HEK293T (cell line): ENCODE measurements around the gene SLC10A7.

Experiments used
- CTCF ChIA-PET: fragments of 350-600 bp; formaldehyde crosslinking; extraction: SDS; loops from one replicate; lab custom pipeline; 2021; ENCODE audit warnings: antibody characterized with exemption, inconsistent platforms; lab: Yijun Ruan, JAX
- POLR2A ChIA-PET: fragments of 350-600 bp; formaldehyde crosslinking; extraction: SDS; loops from one replicate; lab custom pipeline; 2020; ENCODE audit warnings: antibody characterized with exemption, inconsistent platforms; lab: Yijun Ruan, JAX
- DNase-seq: peaks from one replicate; pipeline ENCODE4 v3.0.0; 2012; ENCODE audit warnings: mixed read lengths; ENCODE audit errors: extremely low spot score
- ARNT ChIP-seq: fragments of 450-650 bp; IDR thresholded peaks from 2 replicates; pipeline ENCODE4 v1.6.1; 2017; ENCODE audit warnings: mild to moderate bottlenecking
- BHLHE40 ChIP-seq: fragments of 450-650 bp; IDR thresholded peaks from 2 replicates; pipeline ENCODE4 v1.6.1; 2016; ENCODE audit warnings: mild to moderate bottlenecking, moderate library complexity, borderline replicate concordance
- CTBP1 ChIP-seq: fragments of 450-650 bp; IDR thresholded peaks from 2 replicates; pipeline ENCODE4 v1.6.1; 2016; ENCODE audit warnings: borderline replicate concordance
- ELF4 ChIP-seq: fragments of 450-650 bp; IDR thresholded peaks from 2 replicates; pipeline ENCODE4 v1.6.1; 2017; ENCODE audit warnings: antibody characterized with exemption
- FOXA1 ChIP-seq: fragments of 450-650 bp; IDR thresholded peaks from 2 replicates; pipeline ENCODE4 v1.6.1; 2016; ENCODE audit warnings: mild to moderate bottlenecking
- FOXK2 ChIP-seq: fragments of 450-650 bp; IDR thresholded peaks from 2 replicates; pipeline ENCODE4 v1.6.1; 2016; ENCODE audit warnings: mild to moderate bottlenecking
- FOXM1 ChIP-seq: fragments of 450-650 bp; IDR thresholded peaks from 2 replicates; pipeline ENCODE4 v1.6.1; 2017; ENCODE audit warnings: mild to moderate bottlenecking, borderline replicate concordance
- HDGF ChIP-seq: fragments of 450-650 bp; IDR thresholded peaks from 2 replicates; pipeline ENCODE4 v1.6.1; 2017; ENCODE audit warnings: antibody characterized with exemption, borderline replicate concordance
- L3MBTL2 ChIP-seq: fragments of 450-650 bp; conservative IDR thresholded peaks from 2 replicates; pipeline ENCODE4 v1.6.1; 2016; ENCODE audit warnings: mild to moderate bottlenecking
- LEF1 ChIP-seq: fragments of 450-650 bp; IDR thresholded peaks from 2 replicates; pipeline ENCODE4 v1.6.1; 2017; ENCODE audit warnings: mild to moderate bottlenecking, borderline replicate concordance
- NFRKB ChIP-seq: fragments of 450-650 bp; IDR thresholded peaks from 2 replicates; pipeline ENCODE4 v1.6.1; 2016; ENCODE audit warnings: mild to moderate bottlenecking, moderate library complexity
- SP1 ChIP-seq: fragments of 450-650 bp; IDR thresholded peaks from 2 replicates; pipeline ENCODE4 v1.6.1; 2017
- SUZ12 ChIP-seq: fragments of 450-650 bp; IDR thresholded peaks from 2 replicates; pipeline ENCODE4 v1.6.1; 2016; ENCODE audit warnings: mild to moderate bottlenecking
- TARDBP ChIP-seq: fragments of 450-650 bp; IDR thresholded peaks from 2 replicates; pipeline ENCODE4 v1.6.1; 2016
- ZNF384 ChIP-seq: fragments of 450-650 bp; IDR thresholded peaks from 2 replicates; pipeline ENCODE4 v1.6.1; 2016
- TF ChIP-seq, protein P1 (sequence below): fragments of 450-650 bp; IDR thresholded peaks from 2 replicates; pipeline ENCODE4 v1.6.1; 2016

The SLC10A7 gene

DNA sequence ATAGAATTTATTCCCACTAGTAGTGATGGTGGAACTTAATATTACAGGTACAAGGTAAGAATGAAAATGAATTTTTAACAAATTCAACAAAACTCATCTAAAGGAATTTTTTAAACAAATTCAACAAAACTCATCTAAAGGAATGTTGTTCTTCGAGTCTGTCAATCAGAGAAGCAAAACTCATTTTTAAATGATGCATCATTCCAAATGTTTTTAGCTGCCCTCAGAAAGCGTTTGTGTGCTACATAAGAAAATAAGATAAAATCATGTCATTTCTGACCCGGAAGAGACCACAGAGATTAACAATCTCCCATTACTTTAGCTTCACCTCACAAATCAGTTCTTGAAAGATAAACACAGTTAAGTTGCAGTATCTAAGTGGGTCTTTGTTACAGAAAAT, 178.0 kb downstream of the SLC10A7 start:
- no peak for TF ChIP-seq FOXA1
- no peak for TF ChIP-seq ELF4
- TF ChIP-seq HDGF: no peak
- TF ChIP-seq SUZ12: no peak
- no peak for TF ChIP-seq BHLHE40
- TF ChIP-seq, protein P1, sequence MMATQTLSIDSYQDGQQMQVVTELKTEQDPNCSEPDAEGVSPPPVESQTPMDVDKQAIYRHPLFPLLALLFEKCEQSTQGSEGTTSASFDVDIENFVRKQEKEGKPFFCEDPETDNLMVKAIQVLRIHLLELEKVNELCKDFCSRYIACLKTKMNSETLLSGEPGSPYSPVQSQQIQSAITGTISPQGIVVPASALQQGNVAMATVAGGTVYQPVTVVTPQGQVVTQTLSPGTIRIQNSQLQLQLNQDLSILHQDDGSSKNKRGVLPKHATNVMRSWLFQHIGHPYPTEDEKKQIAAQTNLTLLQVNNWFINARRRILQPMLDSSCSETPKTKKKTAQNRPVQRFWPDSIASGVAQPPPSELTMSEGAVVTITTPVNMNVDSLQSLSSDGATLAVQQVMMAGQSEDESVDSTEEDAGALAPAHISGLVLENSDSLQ: no peak
- no peak for TF ChIP-seq SP1
- ChIA-PET CTCF (no interaction called here), POLR2A (no interaction called here)
- DNase-seq: no peak

DNA sequence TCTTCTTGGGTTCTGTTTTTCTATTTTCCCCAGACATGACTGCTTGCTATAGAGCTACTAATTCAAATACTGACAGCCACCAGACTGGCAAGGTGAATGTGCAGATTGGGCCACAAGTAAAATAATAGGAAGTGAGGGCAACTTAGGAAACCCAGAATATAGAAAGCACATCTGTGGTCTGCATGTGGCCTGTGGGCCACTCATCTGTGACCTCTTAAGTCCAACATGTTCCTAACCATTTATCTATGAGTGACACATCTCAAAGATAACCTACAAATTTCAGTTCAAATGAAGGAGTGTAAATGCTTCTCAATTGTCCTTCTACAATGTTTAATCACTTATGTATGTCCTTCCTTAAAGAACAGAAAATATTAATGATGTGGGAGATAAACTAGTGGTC, 178.5 kb downstream of the SLC10A7 start:
- CTCF ChIA-PET: no interaction called here

DNA sequence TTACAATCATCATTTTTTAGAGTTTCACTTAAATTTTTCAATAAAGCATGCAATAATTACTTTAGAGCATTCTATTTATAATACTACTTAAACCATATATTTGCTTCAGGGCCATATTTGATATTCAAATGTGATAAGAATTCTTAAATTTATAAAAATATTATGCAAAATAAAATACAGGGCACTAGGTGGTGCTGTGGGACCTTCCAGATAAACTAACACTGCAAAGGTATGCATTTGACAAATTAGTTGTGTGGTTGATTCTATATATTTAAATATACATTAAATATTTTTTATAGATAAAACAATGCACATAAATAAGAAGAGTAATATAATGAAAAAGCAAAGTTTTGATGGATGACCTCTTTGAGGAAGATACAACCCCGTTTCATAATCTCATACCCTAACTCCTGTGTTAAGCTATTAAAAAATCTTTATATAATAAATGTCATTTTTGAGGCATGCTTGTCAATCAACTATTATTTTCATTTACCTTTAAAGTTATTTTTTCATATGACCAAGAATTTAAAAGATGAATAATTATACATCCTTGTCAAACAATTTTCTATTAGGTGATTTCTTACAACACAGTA, 179.0 kb downstream of the SLC10A7 start:
- POLR2A ChIA-PET: no interaction called here
- TF ChIP-seq BHLHE40 (no peak), LEF1 (no peak), HDGF (no peak), FOXA1 (no peak)
- CTCF ChIA-PET: no interaction called here
- DNase-seq: no peak

More for the DNA sequence above, 178.5 kb downstream of the SLC10A7 start:
- POLR2A ChIA-PET: no interaction called here
- no peak for DNase-seq
- no peak for TF ChIP-seq L3MBTL2
- no peak for TF ChIP-seq ZNF384
- no peak for TF ChIP-seq FOXA1
- no peak for TF ChIP-seq CTBP1
- no peak for TF ChIP-seq NFRKB
- TF ChIP-seq HDGF: no peak

DNA sequence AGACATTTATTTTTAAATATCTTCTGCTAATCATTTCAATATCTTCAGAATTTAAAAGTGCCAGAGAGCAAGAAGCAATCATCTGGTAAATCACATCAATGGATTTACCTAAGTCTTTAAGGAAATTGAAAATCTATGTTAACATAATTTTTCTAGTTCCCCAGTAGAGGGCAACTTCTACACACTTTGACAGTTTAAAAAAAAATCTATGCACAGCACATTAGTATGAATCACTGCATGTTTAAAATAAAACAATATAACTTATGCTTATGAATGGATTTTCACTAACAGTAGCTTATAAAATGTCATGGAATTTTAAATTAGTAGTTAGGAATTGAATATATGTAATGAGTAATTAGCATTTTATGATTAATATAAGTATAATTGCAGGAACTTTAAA, 180.9 kb downstream of the SLC10A7 start:
- DNase-seq: no peak
- POLR2A ChIA-PET: no interaction called here
- CTCF ChIA-PET: interaction anchor here (0.6 to 1.2 kb wide), 2 partner anchors 180 to 559 kb away, joined by 4 read pairs; no protein-coding TSS in a partner anchor
- peak; percentile 58; the same call in 1 of the 2 replicates for TF ChIP-seq ZNF384
- TF ChIP-seq NFRKB: no peak
- TF ChIP-seq FOXA1: no peak
- no peak for TF ChIP-seq ELF4

DNA sequence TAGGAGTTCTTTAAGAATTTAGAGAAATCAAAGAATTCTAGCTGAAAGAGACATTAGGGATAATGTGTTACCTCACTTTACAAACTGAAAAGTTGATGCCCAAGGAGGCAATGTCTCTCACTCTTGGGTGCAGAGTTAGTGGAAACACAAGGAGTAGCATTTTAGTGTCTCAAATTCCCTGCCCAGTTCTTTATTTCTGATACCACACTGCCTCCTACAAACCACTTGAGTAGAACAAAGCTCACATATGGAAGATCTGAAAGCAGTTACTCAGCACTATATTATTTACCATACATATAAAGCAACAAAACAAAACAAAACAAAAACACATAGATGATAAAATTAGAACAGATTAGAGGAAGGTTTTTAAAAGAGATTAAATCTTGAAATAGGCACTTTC, 183.2 kb downstream of the SLC10A7 start:
- DNase-seq: no peak
- TF ChIP-seq FOXK2: no peak
- TF ChIP-seq SUZ12: no peak
- TF ChIP-seq ZNF384: no peak
- no peak for TF ChIP-seq ARNT
- TF ChIP-seq, protein P1: no peak
- no peak for TF ChIP-seq FOXM1
- no peak for TF ChIP-seq HDGF
- no peak for TF ChIP-seq FOXA1
- no peak for TF ChIP-seq L3MBTL2
- ChIA-PET CTCF (interaction anchor here (0.6 to 1.0 kb wide), 2 partner anchors 435 to 731 kb away, joined by 3 to 7 read pairs; no protein-coding TSS in a partner anchor), POLR2A (no interaction called here)

DNA sequence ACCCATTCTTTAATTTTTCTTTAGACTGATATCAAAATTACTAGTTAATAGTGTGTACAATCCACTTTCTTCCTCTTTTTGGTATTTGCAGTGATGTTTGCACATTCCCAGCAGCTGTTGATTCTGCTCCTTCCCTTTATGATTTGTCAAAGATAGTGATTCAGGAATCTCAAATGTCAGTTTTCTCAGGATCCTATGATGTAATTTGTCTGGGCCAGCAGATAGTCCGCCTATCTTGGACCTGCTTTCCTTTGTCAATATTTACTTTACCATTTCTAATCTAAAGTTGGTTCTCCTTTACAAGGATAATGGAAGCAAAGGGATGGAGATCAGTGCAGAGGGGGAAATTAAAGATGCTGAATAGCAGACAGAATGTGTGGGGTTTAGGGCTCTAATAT, 185.3 kb downstream of the SLC10A7 start:
- CTCF ChIA-PET: no interaction called here

More for the DNA sequence above, 185.3 kb downstream of the SLC10A7 start:
- DNase-seq: no peak
- POLR2A ChIA-PET: interaction anchor here (1.1 kb wide), 1 partner anchor 186 kb away, joined by 3 read pairs; no protein-coding TSS in a partner anchor
- TF ChIP-seq CTBP1 (no peak), BHLHE40 (no peak), L3MBTL2 (no peak), HDGF (no peak), FOXA1 (no peak), LEF1 (no peak), ARNT (no peak), ELF4 (no peak), FOXK2 (no peak), SP1 (no peak), TARDBP (no peak), SUZ12 (no peak), NFRKB (no peak), ZNF384 (no peak), FOXM1 (no peak)
- TF ChIP-seq, protein P1: no peak
